Skeletal muscle cell (primary cell): ENCODE results near the gene SLC6A8.
A peak's percentile ranks its signal among the peaks of the same experiment; 100 is the strongest.
"Not testable (repeated sequence)": the region's sequence is repeated elsewhere in the genome, so short reads cannot be mapped to it uniquely, and the experiment has no call there.

Experiments used
- DNase-seq: peaks from one replicate; pipeline ENCODE4 v3.0.0-alpha.2; 2010; ENCODE audit warnings: low read depth
- H3K4me3 ChIP-seq: 2 replicates; pipeline ENCODE4 v1.5.1; 2011; ENCODE audit warnings: low read depth, mild to moderate bottlenecking, control low read depth, low read length, moderate library complexity

Gene SLC6A8

DNA sequence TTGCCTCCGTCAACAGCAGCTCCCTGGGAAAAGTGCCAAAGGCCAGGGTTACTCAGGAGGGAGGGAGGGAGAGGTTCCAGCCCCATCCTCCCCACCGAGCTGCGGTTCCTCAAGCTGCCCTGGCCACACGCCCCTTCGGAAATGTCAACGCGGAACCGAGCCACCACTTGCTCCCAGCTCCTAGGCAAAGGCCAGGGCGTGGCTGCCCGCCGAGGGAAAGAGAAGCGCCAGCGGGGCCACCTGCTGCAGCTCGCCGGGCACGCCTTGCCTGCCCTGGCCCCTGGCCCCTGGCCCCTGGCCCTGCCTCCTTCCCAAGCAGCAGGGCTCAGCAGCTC lies 15.3 kb downstream of the SLC6A8 start:
- no peak for DNase-seq
- H3K4me3 ChIP-seq, result no peak overlapping the region

DNA sequence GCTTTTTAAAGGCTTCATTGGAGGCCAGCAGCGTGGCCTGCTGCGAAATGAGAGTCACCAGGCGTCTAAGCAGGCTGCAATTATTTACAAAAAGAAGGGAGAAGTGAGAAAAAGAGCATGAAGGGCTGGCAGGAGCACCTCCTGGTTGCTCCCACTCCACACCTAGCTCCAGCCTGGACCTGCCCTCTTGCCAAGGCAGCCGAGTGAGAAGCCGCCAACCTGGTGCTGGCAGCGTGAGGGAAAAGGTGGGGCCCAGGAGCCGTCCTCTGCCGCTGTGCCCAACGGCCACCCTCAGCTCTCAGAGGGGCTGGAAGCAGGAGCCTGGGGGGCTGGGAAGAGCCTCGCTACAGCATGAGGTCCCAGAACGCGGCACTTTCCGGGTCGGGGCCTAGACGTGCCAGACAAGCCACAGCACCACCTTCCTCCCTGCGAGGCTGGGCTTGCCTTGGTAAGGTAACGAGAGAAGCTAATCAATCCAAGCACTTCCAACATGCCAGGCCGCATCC lies 16.3 kb downstream of the SLC6A8 start:
- H3K4me3 ChIP-seq, result no peak overlapping the region
- DNase-seq, result no peak

DNA sequence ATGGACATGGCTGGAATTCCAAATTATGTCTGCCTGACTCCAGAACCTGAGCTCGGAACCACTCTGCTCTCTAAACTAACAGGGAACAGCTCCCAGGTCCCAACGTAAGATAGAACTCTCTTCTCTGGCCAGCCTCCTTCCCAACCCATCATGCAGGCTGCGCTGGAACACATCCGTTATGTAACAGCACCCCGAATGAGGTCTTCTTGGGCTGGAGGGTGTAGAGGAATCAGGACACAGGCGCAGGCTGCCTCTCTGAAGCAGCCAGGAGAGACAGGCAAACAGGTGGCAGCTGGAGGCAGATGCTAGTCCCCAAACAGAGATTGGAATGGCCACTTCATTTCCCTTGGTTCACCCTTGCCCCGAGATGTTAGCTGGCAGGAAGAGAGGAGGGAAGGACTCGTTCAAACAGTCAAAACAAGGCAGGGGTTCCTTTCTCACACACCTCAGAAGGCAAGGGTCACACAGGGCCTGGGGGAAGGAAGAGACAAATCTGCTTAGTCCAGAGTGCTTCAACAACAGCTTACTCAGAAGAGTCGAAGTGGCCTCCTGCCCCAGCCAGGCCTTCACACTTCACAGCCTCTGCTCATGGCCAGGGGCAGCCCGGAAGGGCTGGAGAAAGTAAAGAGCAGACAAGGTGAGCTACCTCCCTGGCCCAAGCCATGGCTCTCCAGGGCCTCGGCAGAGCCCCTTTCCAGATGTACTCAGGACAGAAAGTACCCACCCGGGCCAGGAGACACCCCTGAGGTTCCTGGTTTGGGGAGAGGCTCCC lies 17.1 kb downstream of the SLC6A8 start:
- DNase-seq, H3K4me3 ChIP-seq: not testable (repeated sequence)

DNA sequence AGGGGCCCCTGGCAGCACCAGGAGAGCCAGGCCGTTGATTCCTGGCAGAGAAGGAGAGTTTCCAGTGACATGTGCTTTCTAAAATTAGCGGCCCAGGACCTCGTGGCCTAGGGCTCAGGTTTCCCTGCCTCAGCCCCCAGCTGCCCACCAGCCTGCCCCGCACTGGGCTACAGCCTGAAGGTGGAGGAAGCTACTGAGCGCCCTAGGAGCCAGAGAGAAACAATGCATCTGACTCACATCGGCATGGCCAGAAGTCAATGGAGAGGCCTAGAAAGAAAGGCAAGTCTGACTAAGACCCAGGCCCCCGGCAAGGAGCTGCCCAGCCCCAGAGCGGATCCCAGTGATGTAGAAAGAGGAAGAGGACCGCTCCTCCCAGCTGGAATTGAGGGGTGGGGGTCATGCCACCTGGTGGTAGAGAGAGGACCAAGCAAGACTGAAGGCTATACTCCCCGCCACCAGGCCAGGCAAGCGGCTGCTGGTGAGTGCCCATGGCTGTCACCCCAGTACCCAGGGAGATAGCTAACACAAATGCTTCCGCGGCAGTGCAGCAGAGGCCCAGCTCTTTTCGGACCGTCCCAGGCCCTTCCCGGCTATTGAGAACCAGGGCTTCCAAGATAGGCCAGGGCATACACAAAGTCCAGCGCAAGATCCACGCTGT lies 17.8 kb downstream of the SLC6A8 start:
- DNase-seq, H3K4me3 ChIP-seq: not testable (repeated sequence)

DNA sequence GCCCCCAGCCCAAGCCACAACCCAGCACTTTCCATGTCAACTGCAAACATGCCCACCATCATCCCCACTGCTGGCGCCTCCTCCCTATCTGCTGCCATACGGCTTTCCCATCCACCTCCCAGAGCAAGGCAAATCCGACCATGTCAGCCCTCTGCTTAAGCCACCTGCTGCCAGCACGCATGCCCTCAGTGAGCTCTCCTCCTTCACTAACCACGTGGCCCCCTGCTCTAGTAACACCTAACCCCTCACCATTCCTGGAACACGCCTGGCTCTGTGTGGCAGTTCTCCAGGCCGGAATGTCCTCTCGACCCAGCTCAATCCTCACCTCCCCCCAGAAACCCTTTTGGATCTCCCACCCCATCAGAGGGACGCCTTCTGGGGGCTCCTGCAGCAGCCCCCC lies 19.1 kb downstream of the SLC6A8 start:
- no peak overlapping the region for H3K4me3 ChIP-seq
- no peak for DNase-seq

DNA sequence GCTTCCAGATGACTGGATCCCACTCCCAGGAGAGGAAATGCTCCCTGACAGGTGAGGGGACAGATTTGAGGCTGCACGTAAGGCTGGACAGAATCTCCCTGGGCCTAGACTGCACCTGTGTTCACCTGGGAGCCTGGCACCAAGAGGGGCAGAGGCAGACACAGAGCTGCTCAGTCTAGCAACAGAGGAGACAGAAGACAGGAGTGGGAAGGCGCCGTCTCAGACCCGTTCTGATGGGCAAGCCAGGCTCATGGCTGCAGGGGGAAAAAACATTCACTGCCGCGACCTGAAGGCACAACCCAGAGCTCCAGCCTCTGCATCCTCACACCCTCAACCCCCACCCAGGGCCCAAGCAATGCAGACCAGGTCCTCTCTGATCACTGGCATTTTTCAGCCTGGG lies 19.7 kb downstream of the SLC6A8 start:
- DNase-seq, result no peak
- no peak overlapping the region for H3K4me3 ChIP-seq

DNA sequence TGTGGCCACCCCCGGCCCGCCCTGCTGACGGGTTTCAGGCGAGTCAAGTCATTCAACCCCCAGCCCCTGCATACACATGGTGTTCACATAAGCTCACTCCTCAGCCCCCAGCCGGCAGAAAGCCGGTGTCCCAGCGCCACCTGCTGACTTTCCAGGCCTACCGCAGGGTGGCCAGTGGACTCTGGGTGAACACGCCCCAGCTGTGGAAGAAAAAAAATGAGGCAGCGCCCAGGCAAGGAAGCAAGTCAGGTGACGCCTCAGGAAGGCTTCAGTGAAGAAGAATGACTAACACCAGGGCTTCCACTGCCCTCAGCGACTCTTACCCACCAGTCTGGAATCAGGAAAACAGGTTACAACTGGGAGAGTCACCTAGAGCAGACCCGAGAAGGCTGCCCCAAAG lies 20.7 kb downstream of the SLC6A8 start:
- no peak overlapping the region for H3K4me3 ChIP-seq
- DNase-seq, result peak; percentile 43

DNA sequence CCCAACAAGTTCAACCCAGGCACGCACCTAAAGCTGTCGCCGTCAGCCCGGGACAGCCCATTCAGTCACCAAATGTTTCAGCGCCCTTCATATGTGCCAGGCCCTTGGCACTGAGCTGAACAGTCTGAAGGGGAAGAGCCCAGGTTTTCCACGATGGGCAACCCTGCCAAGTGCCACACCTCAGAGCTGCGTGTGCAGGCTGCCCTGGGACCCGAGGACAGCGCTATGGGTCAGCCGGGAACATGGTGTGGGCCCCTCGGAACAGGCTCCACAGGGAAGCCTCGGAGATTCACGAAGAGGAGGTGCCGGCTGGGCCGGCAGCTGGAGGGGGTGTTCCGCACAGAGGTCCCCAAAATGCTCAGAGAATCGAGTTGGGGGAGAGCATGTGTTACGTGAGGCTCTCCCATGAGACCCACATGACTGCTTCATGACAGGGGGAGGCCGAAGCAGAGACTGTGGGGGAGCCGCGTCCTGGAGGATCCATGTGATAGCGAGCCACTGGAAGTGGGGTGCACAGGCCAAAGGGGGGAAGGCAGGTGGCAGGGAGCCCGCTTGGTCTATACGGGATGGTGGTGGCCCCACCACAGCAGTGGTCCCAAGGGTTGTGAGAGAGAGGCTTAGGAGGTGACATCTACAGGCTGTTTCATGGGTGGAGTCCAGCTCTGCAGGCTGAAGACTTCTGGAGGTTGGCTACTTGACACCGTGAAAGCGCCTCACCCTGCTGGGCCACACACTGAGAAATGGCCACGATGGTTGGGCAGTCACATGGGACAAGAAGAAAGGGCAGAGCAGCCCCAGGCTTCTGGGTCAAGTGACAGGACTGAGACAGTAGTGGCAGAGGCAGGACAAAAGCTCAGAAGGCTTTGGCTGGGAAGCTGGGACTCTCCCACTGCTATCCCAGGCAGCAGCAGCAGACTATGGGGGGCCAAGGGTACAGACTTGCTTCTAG lies 22.3 kb downstream of the SLC6A8 start:
- H3K4me3 ChIP-seq, result no peak overlapping the region
- DNase-seq, result no peak

DNA sequence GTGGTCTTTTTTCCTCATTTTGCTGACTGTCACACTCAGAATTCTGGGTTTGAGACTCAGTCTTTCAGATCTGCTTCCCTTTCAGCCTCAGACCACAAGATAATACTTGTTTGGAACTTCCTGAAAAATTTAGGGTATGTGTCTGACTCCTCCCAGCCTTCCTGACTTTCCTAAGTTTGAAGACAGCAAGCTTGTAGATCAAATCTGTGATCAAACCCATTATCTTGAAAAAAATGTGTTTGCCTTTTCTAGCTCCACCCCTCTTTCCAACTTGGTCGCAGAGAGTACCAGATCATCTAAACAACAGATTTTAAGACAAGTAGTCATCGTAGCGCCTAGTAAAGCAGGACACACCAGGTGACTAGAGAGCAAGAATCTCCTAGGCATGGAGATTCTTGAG lies 26.5 kb downstream of the SLC6A8 start:
- DNase-seq, result no peak
- no peak overlapping the region for H3K4me3 ChIP-seq

DNA sequence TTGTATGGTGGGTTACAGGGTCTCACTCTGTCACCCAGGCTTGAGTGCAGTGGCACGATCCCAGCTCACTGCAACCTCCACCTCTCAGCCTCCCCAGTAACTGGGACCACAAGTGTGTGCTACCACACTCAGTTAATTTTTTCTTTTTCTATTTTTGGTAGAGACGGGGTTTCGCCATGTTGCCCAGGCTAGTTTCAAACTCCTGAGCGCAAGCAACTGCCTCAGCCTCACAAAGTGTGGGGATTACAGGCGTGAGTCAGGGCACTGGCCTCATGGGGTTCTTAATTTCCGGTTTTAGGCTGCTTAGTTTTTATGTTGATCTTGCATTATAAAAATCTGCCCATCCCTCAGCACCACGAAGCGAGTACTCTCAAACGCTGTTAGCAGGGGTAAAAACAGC lies 29.7 kb downstream of the SLC6A8 start:
- DNase-seq, result no peak
- no peak overlapping the region for H3K4me3 ChIP-seq

DNA sequence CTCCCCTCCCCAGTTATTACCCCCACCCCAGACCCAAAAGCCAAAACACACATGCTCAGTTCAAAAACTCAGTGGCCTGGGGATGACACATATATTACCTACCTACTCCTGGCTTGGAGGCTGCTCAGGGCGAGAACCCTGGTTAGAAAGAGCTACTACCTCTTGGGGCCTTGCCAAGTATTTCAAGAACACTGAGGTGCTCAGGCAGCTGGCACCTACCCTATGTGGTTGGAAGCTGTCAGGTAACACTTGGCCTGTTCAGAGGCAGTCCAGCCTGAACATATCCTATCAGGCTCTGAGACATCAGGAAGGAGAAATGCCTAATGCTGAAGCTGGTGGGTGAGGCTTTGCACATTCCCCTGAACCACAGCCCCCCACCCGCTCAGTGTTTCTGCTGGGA lies 31.5 kb downstream of the SLC6A8 start:
- DNase-seq, result no peak
- H3K4me3 ChIP-seq, result no peak overlapping the region

DNA sequence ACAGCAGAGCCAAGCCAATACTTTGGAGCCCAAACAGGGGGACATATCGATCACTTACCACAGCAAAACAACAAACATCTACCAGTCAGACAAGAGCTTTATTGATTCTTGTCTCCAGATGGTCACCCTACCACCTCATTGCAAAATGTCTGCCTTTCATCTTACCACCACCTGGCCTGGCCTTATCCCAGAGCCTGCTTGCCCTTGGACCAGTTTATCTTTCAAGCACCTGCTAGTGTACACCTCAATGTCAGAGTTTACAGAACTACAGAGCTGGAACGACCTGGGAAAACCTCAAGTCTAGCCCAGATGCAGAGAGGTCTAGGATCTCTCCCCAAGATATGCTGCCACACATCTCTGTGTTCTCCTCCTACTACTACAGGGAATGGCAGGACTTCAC lies 32.0 kb downstream of the SLC6A8 start:
- no peak for DNase-seq

DNA sequence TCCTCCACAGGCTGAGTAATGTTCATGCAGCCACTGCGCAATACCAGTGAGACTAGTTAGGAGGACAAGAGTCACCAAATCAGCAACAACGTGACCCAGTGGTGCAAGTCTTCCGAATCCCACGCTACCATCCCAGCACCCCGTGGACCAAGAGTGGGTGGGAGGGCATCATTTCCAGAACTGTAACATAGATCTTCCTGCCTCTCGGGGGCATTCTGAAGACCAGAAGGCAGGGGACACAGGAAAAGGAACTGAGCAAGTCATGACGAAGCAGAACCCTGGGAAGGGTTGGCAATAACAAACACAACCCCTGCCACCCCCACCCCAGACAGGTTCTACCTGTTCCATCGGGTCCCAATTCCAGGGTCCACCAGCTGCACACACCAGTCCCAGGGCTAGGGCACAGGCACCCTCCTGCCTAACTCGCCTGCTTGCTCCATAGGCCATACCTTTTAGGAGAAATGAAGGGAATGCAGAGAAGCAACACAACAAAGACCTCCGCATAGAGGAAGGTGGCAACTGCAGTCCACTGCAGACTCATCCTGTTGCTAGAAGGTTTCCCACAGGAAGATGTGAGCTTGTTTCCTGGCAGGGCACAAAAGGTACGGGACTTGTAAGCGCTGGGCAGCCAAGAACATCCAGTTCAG lies 35.1 kb downstream of the SLC6A8 start:
- H3K4me3 ChIP-seq, result peak overlapping the region; percentile 69
- DNase-seq, result no peak

More for the DNA sequence above, 32.0 kb downstream of the SLC6A8 start:
- H3K4me3 ChIP-seq, result no peak overlapping the region

DNA sequence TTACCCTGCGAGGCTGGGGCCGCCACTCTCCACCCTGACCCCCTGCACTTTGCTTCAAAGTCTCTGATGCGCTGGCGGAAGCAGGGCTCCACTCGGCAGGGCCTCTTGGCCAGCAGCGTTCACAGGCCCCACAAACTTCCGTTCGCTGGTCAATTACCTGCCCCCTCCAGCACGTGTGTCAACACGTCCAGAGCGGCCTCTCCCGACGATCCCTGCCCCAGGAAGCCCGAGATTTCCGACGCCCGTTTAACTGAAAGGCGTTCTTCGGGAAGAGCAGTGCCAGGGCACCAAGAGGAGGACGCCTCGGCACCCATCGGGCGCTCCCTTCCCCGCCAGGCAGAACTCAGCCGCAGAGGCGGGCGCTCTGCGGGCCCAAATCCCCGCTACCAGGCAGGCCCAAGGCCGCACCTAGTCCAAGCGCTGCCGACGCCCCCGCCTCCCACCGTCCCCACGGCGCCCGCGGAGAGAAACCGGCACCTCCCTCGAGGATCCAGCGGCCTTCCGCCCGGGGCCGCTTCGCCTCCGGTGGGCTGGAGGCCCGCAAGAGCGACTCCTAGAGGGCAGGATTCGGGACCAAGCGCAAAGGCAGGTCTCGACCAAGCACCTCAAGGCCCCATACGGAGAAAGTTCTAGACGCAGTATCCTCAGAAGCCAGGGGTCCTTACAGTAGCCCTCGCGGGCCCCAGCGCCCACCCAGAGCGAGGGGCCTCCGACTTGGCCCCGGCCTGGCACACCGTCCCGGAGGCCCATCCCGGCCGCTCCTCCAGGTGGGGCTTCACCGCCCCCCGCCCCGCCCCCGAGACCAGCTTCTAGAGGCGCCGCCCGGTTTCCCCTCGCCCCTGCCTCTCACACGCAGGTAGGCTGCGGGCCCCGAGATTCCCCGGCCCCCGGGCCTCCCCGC lies 35.9 kb downstream of the SLC6A8 start:
- DNase-seq, result no peak

DNA sequence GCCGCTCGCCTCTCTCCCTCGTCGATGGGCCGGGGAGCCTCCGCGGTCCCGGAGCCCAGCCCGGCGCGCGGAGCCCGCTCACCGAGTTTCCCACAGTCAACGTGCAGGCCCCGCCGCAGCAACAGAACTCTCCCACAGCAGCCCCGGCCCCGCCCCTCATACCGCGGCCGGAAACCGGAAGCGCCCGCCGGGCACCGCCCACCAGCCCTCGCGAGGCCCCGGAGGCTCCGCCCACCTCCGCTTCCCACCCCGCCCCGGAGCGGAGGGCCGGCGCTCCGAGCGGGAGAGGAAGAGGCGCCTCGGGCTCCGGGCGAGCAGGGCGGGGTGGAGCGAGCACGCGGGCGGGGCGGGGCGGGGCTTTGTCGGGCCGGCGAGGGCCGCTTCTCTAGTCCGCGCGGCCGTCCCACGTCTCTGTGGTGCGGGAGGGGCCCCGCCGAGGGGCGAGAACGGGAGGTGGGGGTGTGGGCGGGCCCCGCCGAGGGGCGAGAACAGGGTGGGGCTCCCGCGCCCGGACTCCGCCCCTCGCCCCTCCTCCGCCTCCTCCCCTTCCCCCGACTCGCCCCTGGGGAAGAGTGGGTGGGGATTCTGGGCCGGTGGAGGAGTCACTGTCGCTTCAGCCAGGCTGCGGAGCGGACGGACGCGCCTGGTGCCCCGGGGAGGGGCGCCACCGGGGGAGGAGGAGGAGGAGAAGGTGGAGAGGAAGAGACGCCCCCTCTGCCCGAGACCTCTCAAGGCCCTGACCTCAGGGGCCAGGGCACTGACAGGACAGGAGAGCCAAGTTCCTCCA lies 36.7 kb downstream of the SLC6A8 start, which contains the start of the genes ABCD1 and BCAP31:
ABCD1 (plus strand) TSS at position 605 of the 787 bp plus-strand sequence. CDS start 411 bp downstream, outside the sequence.
BCAP31 (minus strand) TSS at position 136 of the 787 bp plus-strand sequence. CDS start 1,143 bp downstream, outside the sequence.
- peak; percentile 51 for DNase-seq
- peak within 1 kb of the TSS; percentile 69 for H3K4me3 ChIP-seq

More for the DNA sequence above, 35.9 kb downstream of the SLC6A8 start:
- peak overlapping the region; percentile 69 for H3K4me3 ChIP-seq

DNA sequence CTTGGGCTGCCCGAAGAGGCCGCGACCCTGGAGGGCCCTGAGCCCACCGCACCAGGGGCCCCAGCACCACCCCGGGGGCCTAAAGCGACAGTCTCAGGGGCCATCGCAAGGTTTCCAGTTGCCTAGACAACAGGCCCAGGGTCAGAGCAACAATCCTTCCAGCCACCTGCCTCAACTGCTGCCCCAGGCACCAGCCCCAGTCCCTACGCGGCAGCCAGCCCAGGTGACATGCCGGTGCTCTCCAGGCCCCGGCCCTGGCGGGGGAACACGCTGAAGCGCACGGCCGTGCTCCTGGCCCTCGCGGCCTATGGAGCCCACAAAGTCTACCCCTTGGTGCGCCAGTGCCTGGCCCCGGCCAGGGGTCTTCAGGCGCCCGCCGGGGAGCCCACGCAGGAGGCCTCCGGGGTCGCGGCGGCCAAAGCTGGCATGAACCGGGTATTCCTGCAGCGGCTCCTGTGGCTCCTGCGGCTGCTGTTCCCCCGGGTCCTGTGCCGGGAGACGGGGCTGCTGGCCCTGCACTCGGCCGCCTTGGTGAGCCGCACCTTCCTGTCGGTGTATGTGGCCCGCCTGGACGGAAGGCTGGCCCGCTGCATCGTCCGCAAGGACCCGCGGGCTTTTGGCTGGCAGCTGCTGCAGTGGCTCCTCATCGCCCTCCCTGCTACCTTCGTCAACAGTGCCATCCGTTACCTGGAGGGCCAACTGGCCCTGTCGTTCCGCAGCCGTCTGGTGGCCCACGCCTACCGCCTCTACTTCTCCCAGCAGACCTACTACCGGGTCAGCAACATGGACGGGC lies 37.5 kb downstream of the SLC6A8 start:
- no peak for DNase-seq
- H3K4me3 ChIP-seq, result peak overlapping the region; percentile 43

DNA sequence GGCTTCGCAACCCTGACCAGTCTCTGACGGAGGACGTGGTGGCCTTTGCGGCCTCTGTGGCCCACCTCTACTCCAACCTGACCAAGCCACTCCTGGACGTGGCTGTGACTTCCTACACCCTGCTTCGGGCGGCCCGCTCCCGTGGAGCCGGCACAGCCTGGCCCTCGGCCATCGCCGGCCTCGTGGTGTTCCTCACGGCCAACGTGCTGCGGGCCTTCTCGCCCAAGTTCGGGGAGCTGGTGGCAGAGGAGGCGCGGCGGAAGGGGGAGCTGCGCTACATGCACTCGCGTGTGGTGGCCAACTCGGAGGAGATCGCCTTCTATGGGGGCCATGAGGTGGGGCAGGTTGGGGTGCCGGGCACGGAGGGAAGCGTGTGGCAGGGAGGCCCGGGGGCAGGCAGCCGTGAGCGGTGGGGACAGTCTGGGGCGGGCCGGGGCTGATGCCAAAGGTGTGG lies 38.1 kb downstream of the SLC6A8 start:
- H3K4me3 ChIP-seq, result peak overlapping the region; percentile 3
- DNase-seq, result no peak
